HG02678 (cell line): ENCODE measurements around the gene RBM46.
"Not testable (repeated sequence)": the region's sequence is repeated elsewhere in the genome, so short reads cannot be mapped to it uniquely, and the experiment has no call there.

Source experiments
- ATAC-seq: cut with Tn5 transposase; IDR thresholded peaks from one replicate; pipeline ENCODE4 v1.9.1; 2021; ENCODE audit warnings: mild to moderate bottlenecking, moderate library complexity; ENCODE audit not compliant: unreplicated experiment

RBM46 gene

GRCh38 chr4:154836030-154836429 lies 55.0 kb downstream of the RBM46 start:
- no peak for ATAC-seq

- no peak for ATAC-seq
Observed at GRCh38 chr4:154836513-154836912, 55.4 kb downstream of the RBM46 start.

GRCh38 chr4:154838155-154838554 lies 57.1 kb downstream of the RBM46 start:
- ATAC-seq, result no peak

GRCh38 chr4:154838694-154839093 lies 57.6 kb downstream of the RBM46 start:
- ATAC-seq, result no peak

- ATAC-seq, result no peak
Observed at GRCh38 chr4:154854362-154854761, 73.3 kb downstream of the RBM46 start.

DNA sequence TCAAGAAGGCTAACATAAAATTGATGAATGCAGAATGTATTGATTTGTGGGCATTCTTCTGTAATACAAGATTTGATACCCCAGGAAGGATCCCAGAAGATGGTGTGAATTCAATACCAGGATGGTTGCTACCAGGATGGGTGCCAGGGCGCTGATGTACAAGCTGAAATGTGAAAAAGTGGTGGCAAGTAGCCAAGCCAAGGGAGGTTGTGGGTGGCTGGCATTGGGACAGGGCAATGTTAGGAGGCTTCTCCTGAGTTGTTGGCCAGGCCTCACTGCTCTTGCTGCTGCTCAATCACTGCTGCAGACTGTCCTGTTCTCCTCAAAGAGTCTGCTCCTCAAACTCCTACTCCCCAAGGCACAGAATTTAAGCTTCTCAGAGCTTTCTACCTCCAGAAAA lies 77.1 kb downstream of the RBM46 start:
- no peak for ATAC-seq

DNA sequence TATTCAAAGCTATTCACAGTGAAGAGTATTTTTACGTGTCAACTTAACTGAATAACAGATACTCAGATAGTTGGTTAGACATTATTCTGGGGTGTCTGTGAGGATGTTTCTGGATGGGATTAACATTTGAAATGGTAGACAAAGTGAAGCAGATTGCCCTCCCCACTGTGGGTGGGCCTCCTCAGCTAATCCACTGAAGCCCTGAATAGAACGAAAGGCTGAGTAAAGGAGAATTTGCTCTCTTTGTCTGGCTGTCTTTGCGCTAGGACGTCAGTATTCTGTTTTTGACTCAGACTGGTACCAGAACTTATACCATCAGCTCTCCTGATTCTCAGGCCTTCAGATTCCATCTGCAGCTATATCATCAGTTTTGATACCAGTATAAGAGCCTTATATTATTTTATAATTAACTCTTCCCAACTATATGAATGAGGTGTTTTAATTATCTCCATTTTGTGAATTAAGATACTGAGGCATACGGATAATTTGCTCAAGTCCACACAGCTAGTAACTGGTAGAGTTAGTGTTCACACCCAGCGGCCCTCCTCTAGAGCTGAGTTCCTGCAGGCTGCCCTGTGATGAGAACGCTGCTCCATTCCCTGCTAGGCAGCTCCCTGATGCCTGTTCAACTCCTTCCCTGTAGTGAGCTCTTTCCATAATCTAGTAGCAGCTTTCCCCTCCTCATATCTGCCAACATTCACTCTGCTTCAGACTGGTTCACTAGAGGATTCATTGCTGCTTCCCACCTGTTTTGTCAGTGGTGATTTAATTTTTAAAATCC lies 87.5 kb downstream of the RBM46 start:
- no peak for ATAC-seq

DNA sequence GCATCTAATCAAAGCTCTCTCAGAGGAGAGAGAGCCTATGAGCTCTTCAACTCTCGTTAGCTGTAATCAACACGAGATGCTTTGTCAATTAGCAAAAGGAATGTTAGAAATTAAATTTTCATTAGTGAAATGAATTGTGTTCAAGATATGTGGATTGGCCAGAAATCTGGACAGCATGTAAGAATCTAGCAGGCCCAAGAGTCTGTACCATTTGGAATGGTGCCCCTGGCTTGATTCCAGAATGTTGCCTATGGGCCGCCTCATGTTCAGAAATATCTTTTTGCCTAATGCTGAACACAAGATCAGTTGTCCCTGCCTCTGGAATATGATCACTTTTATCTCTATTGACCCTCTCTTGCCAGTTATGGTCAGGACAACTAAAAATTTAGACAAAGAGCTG lies 88.2 kb downstream of the RBM46 start:
- no peak for ATAC-seq

GRCh38 chr4:154872198-154872597 lies 91.1 kb downstream of the RBM46 start:
- no peak for ATAC-seq

GRCh38 chr4:154874049-154874448 lies 93.0 kb downstream of the RBM46 start:
- ATAC-seq, result not testable (repeated sequence)

DNA sequence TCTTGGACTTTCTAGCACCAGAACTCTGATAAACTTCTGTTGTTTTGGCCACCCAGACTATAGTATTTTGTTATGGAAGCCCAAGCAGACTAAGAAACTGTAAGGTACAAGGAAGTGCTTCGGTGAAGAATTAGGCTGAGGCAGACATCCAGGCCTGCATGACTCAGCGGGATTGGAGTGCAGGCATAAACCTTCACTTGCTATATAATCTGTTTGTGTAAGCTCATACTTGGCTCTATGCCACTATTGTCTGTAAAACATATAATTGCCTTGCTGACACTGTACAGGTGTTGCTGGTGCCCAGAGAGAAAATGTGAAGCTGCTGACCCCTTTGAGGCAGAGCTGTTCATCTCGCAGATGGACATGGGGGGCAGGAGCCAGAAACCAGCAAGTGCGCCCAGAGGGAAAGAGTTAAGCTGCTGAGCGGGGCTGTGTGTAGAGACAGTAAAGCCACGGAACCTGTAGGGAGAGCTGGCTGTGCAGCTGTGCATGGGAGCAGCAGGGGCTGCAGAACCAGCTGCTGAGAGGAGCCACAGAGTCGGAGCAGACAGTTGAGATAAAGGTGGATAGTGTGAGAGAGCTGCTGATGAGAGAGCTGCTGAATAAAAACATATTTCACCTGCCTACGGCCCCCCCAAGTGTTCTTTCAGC lies 96.2 kb downstream of the RBM46 start:
- no peak for ATAC-seq
